Smooth muscle cell (in vitro differentiated cells): Measurements from ENCODE around the gene CFB. TPM values are rescaled to one million over a fixed set of nuclear protein-coding genes. Genes with fewer than 3 reads are reported as not detected.
A peak's percentile ranks its signal among the peaks of the same experiment; 100 is the strongest.

Experiments
- DNase-seq: peaks from one replicate; lab custom pipeline; 2025; ENCODE audit not compliant: unreplicated experiment; lab: John Stamatoyannopoulos, UW
- H2AFZ ChIP-seq: fragments of 200-600 bp; sonication (generic); 2 replicates; pipeline ENCODE4 v1.6.0; 2016; ENCODE audit warnings: antibody characterized with exemption, low read depth, mild to moderate bottlenecking
- H3F3A ChIP-seq: fragments of 200-600 bp; sonication (generic); 2 replicates; pipeline ENCODE4 v1.6.0; 2017; ENCODE audit warnings: antibody characterized with exemption, low read depth
- H3K27ac ChIP-seq: fragments of 200-600 bp; sonication (generic); 2 replicates; pipeline ENCODE4 v1.5.1; 2016; ENCODE audit warnings: low read depth, mild to moderate bottlenecking
- H3K27me3 ChIP-seq: fragments of 200-600 bp; sonication (generic); 2 replicates; pipeline ENCODE4 v1.6.1; 2016; ENCODE audit warnings: low read depth, mild to moderate bottlenecking
- H3K36me3 ChIP-seq: fragments of 200-600 bp; sonication (generic); 2 replicates; pipeline ENCODE4 v1.5.1; 2016; ENCODE audit warnings: low read depth
- H3K4me1 ChIP-seq: fragments of 200-600 bp; sonication (generic); 2 replicates; pipeline ENCODE4 v1.5.1; 2016; ENCODE audit warnings: low read depth
- H3K4me2 ChIP-seq: fragments of 200-600 bp; sonication (generic); 2 replicates; pipeline ENCODE4 v1.6.0; 2016; ENCODE audit warnings: mild to moderate bottlenecking
- H3K4me3 ChIP-seq: fragments of 200-600 bp; sonication (generic); 2 replicates; pipeline ENCODE4 v1.5.1; 2016; ENCODE audit warnings: mild to moderate bottlenecking
- H3K79me2 ChIP-seq: fragments of 200-600 bp; sonication (generic); 2 replicates; pipeline ENCODE4 v1.6.0; 2016; ENCODE audit warnings: low read depth, mild to moderate bottlenecking
- H3K9ac ChIP-seq: fragments of 200-600 bp; sonication (generic); 2 replicates; pipeline ENCODE4 v1.6.0; 2016; ENCODE audit warnings: low read depth
- H3K9me3 ChIP-seq: fragments of 200-600 bp; sonication (generic); replicated peaks from 2 replicates; pipeline ENCODE4 v1.5.1; 2016; ENCODE audit warnings: low read depth
- H4K20me1 ChIP-seq: fragments of 200-600 bp; sonication (generic); 2 replicates; pipeline ENCODE4 v1.6.0; 2016; ENCODE audit warnings: low read depth
- WGBS: methylation state at CpG from one replicate; pipeline ENCODE4 v1.1.7; 2016; ENCODE audit warnings: low lambda C conversion rate; 5-methylcytosine and 5-hydroxymethylcytosine counted together
- polyA plus RNA-seq: library from polyadenylated mRNA; unstranded; fragments of >200 nt; fragmentation: Nextera tagmentation; extraction: Ambion mirVana; gene quantifications from 2 replicates; pipeline ENCODE4 v1.2.1, GENCODE V29; 2016
- total RNA-seq: library from RNA; depleted of rRNA; stranded (reverse); fragments of >200 nt; gene quantifications from 2 replicates; pipeline ENCODE4 v1.2.3, GENCODE V29; 2014
- TF ChIP-seq, protein P1 (sequence below): fragments of 200-600 bp; sonication (generic); IDR thresholded peaks from 2 replicates; pipeline ENCODE4 v1.5.1; 2017; ENCODE audit warnings: borderline replicate concordance, mild to moderate bottlenecking, antibody characterized with exemption; ENCODE audit not compliant: insufficient read depth, poor library complexity, severe bottlenecking

Gene CFB
- total and polyA plus RNA-seq, 2 experiments from 2014 or later = 2.3 TPM; not detected in 1

DNA sequence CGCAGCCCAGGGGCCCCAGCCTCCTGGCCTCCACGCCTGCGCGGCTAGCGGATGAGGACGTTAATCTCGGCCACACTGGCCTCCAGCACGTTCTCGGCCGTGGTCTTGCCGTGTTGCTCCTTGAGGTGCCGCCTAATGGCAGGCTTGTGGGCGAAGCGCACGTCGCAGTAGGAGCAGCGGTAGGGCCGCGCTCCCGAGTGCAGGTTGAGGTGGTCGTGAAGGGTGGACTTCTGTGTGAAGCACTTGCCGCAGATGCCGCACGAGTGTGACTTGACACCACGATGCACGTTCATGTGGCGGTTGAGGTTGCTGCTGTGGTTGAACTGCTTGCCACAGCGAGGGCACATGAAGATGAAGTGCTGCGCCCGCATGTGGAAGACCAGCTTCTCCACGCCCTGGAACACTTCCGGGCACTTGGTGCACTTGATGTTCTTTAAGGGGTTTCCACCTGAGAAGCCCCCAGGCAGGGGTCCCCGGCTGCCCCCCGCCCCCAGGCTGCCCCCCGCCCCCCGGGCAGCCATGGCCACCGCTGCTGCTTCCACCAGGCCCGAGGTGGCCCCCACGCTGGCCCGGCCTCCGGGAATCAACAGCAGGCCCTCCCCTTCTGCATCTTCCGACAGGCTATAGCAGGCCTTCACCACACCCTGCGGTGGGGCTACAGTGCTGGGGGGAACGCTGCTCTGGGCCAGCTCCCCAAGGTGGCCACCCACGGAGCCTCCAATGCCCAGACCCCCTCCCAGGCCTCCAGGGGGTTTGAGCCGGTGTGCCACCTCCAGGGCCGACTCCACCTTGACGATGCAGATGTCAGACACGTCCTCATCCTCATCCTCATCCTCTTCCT, 45.8 kb upstream of the CFB start:
- 99% methylated on average over 39 of the region's 49 CpGs for WGBS
- Histone ChIP-seq H3K4me2 (no peak overlapping the region), H3K79me2 (no peaks in the 10 kb centered on the region), H3K27me3 (no peaks in the 10 kb centered on the region), H3K27ac (no peak overlapping the region), H3F3A (peaks cover 9% of the 10 kb centered on the region), H3K4me3 (no peak overlapping the region), H3K9ac (no peak overlapping the region), H2AFZ (no peak overlapping the region), H3K36me3 (no peaks in the 10 kb centered on the region), H4K20me1 (peaks cover 4% of the 10 kb centered on the region), H3K4me1 (peaks cover 14% of the 10 kb centered on the region), H3K9me3 (no peaks in the 10 kb centered on the region)
- DNase-seq = no peak
- TF ChIP-seq, protein P1, sequence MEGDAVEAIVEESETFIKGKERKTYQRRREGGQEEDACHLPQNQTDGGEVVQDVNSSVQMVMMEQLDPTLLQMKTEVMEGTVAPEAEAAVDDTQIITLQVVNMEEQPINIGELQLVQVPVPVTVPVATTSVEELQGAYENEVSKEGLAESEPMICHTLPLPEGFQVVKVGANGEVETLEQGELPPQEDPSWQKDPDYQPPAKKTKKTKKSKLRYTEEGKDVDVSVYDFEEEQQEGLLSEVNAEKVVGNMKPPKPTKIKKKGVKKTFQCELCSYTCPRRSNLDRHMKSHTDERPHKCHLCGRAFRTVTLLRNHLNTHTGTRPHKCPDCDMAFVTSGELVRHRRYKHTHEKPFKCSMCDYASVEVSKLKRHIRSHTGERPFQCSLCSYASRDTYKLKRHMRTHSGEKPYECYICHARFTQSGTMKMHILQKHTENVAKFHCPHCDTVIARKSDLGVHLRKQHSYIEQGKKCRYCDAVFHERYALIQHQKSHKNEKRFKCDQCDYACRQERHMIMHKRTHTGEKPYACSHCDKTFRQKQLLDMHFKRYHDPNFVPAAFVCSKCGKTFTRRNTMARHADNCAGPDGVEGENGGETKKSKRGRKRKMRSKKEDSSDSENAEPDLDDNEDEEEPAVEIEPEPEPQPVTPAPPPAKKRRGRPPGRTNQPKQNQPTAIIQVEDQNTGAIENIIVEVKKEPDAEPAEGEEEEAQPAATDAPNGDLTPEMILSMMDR = no peak

DNA sequence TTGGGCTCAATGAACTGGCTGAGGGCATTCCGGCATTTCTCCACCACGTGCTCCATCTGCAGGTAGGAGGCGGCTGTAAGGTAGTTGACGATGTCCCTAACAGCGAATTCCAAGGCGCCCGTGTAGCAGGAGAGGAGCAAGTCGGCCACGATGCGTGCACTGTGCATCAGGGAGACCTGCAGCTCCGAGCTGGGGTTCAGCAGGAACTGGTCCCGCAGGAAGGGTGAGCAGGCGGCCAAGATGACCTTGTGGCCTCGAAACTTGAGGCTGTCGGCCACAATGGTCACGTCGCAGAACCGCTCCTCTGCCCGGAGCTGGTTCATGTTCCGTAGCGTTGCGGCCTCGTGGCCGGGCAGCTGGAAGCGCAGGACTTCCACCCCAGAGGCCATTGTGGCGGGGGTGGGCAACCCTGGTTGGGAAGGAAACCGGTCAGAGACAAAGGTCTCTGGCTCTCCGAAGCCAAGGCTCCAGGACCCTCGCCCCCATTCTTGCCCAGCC, 44.9 kb upstream of the CFB start:
- peaks cover 4% of the 10 kb centered on the region for H4K20me1 ChIP-seq
- peak overlapping the region; percentile 48 for H3K27ac ChIP-seq
- TF ChIP-seq, protein P1 = no peak
- DNase-seq = no peak
- H3K4me3 ChIP-seq = peak overlapping the region; percentile 67
- peaks cover 9% of the 10 kb centered on the region for H3F3A ChIP-seq
- H3K9me3 ChIP-seq = no peaks in the 10 kb centered on the region
- 67% methylated on average over 29 of the region's 29 CpGs for WGBS
- H3K27me3 ChIP-seq = no peaks in the 10 kb centered on the region
- no peaks in the 10 kb centered on the region for H3K79me2 ChIP-seq
- no peak overlapping the region for H3K9ac ChIP-seq
- H3K4me2 ChIP-seq = peak overlapping the region; percentile 85
- H3K36me3 ChIP-seq = no peaks in the 10 kb centered on the region
- H2AFZ ChIP-seq = no peak overlapping the region
- peaks cover 14% of the 10 kb centered on the region for H3K4me1 ChIP-seq

DNA sequence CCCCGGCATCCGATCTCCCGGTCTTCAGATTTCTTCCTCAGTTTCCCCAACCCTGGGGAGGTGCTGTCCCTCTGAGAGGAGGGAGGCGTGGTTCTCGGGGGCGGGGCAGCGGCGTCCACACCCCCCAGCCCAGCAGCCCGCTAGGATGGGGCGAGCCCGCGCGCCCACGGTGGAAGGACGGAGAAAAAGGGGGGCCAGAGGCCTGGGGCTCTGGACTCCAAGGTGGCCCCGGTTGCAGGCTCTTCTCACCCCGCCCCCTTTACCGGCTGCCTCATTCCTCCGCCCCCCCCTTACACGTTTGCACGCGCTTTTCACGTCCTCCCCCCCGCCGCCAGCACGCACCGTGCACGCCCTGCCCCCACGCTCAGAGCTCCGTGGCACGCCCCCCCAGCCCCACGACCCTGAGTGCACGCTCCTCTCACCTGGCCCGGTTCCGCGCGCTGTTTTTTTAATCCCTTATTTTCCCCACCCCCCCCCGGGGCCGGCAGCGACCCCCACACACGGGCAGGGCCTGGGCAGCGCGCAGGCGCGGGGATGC, 44.4 kb upstream of the CFB start:
- DNase-seq = peak; percentile 69
- Histone ChIP-seq H3K27ac (peak overlapping the region; percentile 48), H3K36me3 (no peaks in the 10 kb centered on the region)

More for the DNA sequence above, 44.4 kb upstream of the CFB start:
- TF ChIP-seq, protein P1 = no peak
- peaks cover 16% of the 10 kb centered on the region for H3K4me1 ChIP-seq
- H3K79me2 ChIP-seq = no peaks in the 10 kb centered on the region
- H4K20me1 ChIP-seq = peaks cover 4% of the 10 kb centered on the region
- WGBS = 7% methylated on average over 17 of the region's 45 CpGs
- peak overlapping the region; percentile 9 for H3K9ac ChIP-seq
- H3K27me3 ChIP-seq = no peaks in the 10 kb centered on the region
- H3F3A ChIP-seq = peaks cover 9% of the 10 kb centered on the region
- H3K4me3 ChIP-seq = peak overlapping the region; percentile 67
- H2AFZ ChIP-seq = no peak overlapping the region
- peak overlapping the region; percentile 85 for H3K4me2 ChIP-seq
- H3K9me3 ChIP-seq = no peaks in the 10 kb centered on the region
